EH (cell line): ENCODE measurements around the gene B3GAT3.
"Not testable (repeated sequence)": the region's sequence is repeated elsewhere in the genome, so short reads cannot be mapped to it uniquely, and the experiment has no call there.

Experiments
- DNase-seq: peaks from one replicate; pipeline ENCODE4 v3.0.0-alpha.2; 2015; ENCODE audit warnings: low read depth

Gene B3GAT3

GRCh38 chr11:62645946-62646824 is 24.4 kb upstream of the B3GAT3 start, which contains the start of gene GANAB:
TSS of gene GANAB (minus strand) at chr11:62646613. CDS start at chr11:62646599, 14 bp downstream.
- DNase-seq = peak; percentile 98

GRCh38 chr11:62645671-62645945 is 23.8 kb upstream of the B3GAT3 start:
- no peak for DNase-seq

- no peak for DNase-seq
These were observed 22.4 kb upstream of the B3GAT3 start for GRCh38 chr11:62644220-62644619.

- no peak for DNase-seq
These were observed 10.7 kb upstream of the B3GAT3 start for GRCh38 chr11:62632492-62632891.

- no peak for DNase-seq
These were observed 5.9 kb upstream of the B3GAT3 start for GRCh38 chr11:62627713-62628112.

- DNase-seq = no peak
These were observed 797 bp upstream of the B3GAT3 start for GRCh38 chr11:62622476-62623089.

GRCh38 chr11:62621027-62621566 is 689 bp downstream of the B3GAT3 start:
- DNase-seq = no peak

- DNase-seq = not testable (repeated sequence)
These were observed 4.8 kb downstream of the B3GAT3 start for GRCh38 chr11:62616957-62617356.

GRCh38 chr11:62615521-62615920 is 6.3 kb downstream of the B3GAT3 start:
- DNase-seq = no peak

- DNase-seq = no peak
These were observed 7.5 kb downstream of the B3GAT3 start for GRCh38 chr11:62614275-62614674.

GRCh38 chr11:62613291-62613778 is 8.5 kb downstream of the B3GAT3 start:
- DNase-seq = no peak

- DNase-seq = peak; percentile 90
These were observed 9.2 kb downstream of the B3GAT3 start, which contains the start of the genes EML3 and ROM1 for GRCh38 chr11:62612366-62613290. TSS of gene EML3 (minus strand) at chr11:62612775. CDS start at chr11:62612457, 318 bp downstream. TSS of gene ROM1 (plus strand) at chr11:62613257. CDS start at chr11:62613282, 25 bp downstream.

GRCh38 chr11:62611705-62612365 is 10.0 kb downstream of the B3GAT3 start:
- peak; percentile 77 for DNase-seq

GRCh38 chr11:62610814-62611704 is 10.7 kb downstream of the B3GAT3 start:
- no peak for DNase-seq

GRCh38 chr11:62610403-62610802 is 11.4 kb downstream of the B3GAT3 start:
- DNase-seq = no peak

GRCh38 chr11:62608776-62609175 is 13.0 kb downstream of the B3GAT3 start:
- no peak for DNase-seq

- no peak for DNase-seq
These were observed 14.1 kb downstream of the B3GAT3 start for GRCh38 chr11:62607714-62608113.

GRCh38 chr11:62605902-62606301 is 15.9 kb downstream of the B3GAT3 start:
- DNase-seq = no peak

GRCh38 chr11:62605467-62605866 is 16.3 kb downstream of the B3GAT3 start:
- DNase-seq = no peak

GRCh38 chr11:62604460-62605120 is 17.2 kb downstream of the B3GAT3 start:
- no peak for DNase-seq
